Activated naive CD4-positive, alpha-beta T cell treated with anti-CD3 and anti-CD28 coated beads, Interleukin-2, amount 50 U/mL, for 72 hours (primary cell): ENCODE data around the gene MCTP2. TPM values are rescaled to one million over a fixed set of nuclear protein-coding genes. Genes with fewer than 3 reads are reported as not detected.
"Not testable (repeated sequence)": the region's sequence is repeated elsewhere in the genome, so short reads cannot be mapped to it uniquely, and the experiment has no call there.

Experiments
- ATAC-seq, 2 donors: fragments of 150-1000 bp; cut with Tn5 transposase; 2 replicates each; pipeline ENCODE4 v1.10.0; 2021; ENCODE audit warnings: mild to moderate bottlenecking in 2 of 2, moderate library complexity in 2 of 2
- DNase-seq, 2 donors: peaks; one replicate each; pipeline ENCODE4 v3.0.0; 2021 to 2022; ENCODE audit warnings: low spot score in 2 of 2
- H3K27ac Mint-ChIP-seq, 2 donors: one replicate each; pipeline ENCODE4 v1.8.0; 2022; ENCODE audit warnings: mild to moderate bottlenecking in 2 of 2, mixed read lengths in 2 of 2
- H3K36me3 Mint-ChIP-seq, 2 donors: one replicate each; pipeline ENCODE4 v1.8.0; 2022; ENCODE audit warnings: mixed read lengths in 2 of 2
- H3K9me3 Mint-ChIP-seq, 2 donors: one replicate each; pipeline ENCODE4 v1.8.0; 2022; ENCODE audit warnings: mixed read lengths in 2 of 2
- total RNA-seq, 2 donors: library from RNA; stranded (reverse); gene quantifications; one replicate each; pipeline ENCODE4 v1.2.3, GENCODE V29; 2022

MCTP2 gene
- total RNA-seq, 2 donors from 2014 or later = 31.4 to 48.2 TPM

DNA sequence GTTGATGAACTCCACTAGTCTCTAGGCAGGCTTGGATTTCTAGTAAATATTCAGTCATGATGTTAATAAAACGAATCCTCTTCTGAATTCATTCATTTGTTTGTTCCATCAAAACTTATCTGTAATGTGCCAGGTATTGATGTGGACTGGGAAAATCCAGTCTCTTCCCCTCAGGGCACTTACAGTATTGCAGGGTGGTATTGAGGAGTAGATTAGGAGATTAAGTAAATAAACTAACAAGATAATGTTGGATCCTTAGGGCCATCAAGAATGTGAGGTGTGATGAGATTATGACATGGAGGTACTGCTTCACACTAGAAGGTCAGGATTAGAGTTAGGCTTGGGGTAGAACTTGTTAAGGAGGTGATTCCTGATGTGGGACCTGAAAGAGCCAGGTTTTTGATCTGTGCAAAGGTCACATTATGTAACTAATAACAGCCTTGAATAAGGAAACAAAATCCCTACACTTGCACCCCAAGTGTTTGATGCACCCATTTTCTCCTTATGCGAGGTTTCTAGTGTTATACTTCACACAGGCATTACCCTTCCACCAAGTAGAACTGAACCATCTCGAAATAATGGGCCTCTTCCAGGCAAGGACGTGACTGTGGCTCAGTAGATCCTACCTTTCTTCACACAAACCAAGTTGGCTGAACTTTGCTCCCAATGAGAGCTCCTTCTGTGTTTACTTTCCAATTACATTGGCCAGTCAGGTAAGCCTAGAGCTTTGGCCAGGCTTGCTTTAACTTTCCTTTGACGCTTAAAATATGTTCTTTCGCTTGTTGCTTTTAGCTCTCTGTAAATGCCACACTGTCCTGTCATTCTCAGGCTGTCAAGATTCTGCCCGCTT is 16.7 kb downstream of the MCTP2 start:
- DNase-seq = no peak
- Mint-ChIP-seq H3K36me3 (peaks cover 10 to 12% of the 10 kb centered on the region in 2 donors), H3K9me3 (peaks cover 8 to 11% of the 10 kb centered on the region in 2 donors), H3K27ac (no peak overlapping the region)
- no peak for ATAC-seq

DNA sequence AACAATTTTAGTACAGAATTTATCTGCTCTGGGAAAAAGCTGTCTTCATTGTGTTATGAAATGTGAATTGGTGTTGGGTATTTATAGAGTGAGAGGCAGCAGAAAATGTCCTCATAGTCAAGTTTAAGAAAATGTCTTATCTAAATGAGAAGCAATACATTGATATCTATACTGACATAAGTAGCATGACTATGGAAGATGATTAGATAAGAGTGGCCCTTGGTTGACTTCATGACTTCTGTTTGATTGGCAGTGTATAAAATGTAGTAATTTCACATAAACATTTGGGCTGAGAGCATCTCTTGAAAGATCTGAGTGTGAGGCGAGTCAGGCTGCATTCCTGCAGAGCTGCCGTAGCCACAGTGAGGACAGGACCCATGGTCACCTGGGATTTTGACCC is 19.4 kb downstream of the MCTP2 start:
- H3K27ac Mint-ChIP-seq = no peak overlapping the region
- DNase-seq (no peak), ATAC-seq (no peak)
- peaks cover 11 to 16% of the 10 kb centered on the region in 2 donors for H3K9me3 Mint-ChIP-seq
- peaks cover 15 to 18% of the 10 kb centered on the region in 2 donors for H3K36me3 Mint-ChIP-seq

DNA sequence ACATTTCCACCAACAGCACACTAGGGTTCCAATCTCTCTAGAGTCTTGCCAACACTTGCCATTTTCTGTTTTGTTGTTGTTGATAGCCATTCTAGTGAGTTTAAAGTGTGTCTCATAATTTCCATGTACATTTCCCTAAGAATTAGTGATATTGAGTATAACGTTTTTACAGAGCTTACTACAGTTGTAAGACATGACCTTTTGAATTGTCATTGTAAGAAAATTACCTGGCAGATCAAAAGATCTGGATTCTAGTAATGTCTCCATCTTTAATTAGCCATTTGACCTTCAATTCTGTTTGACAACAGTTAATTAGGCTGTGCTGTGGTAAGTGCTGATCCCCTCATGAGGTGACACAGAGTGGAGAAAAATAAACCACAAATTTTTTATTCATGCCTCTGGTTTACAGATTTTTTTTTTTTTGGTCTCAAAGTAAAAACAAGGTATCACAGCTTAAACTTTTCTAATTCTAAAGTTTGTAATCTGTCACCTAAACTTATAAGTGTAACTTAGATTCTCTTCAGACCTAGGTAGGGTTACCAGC is 20.9 kb downstream of the MCTP2 start:
- ATAC-seq (peak; percentile 24 to 66), DNase-seq (no peak)
- Mint-ChIP-seq H3K9me3 (peaks cover 11 to 16% of the 10 kb centered on the region in 2 donors), H3K36me3 (peaks cover 15 to 18% of the 10 kb centered on the region in 2 donors), H3K27ac (no peak overlapping the region)

DNA sequence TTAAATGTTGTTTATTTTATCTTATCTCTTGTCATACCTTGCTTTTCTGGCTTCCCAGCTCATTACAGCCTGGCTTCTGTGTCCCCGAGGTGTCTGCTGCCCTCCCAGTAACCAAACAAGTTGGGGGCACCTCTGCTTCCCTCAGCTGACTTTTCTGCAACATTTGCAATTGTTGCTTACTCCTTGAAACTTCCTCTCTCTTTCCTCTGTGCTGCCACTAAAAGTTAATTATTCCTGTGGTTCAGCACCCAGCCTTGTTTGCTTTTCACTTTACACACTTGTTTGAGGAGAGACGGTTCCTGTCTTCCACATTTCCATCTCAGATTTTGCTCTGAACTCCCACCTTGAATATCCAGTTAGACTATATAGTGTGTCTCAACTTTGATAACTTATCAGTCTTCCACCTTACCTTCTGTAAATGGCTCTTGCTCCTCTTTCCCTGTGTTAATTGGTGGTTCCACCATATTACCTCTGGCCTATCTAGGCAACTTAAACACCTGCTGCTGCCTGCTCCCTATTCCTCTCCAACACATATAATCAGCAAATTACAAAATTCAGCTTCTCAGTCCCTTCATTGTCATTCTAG is 21.6 kb downstream of the MCTP2 start:
- DNase-seq (no peak), ATAC-seq (no peak)
- Mint-ChIP-seq H3K27ac (no peak overlapping the region), H3K36me3 (peaks cover 15 to 18% of the 10 kb centered on the region in 2 donors), H3K9me3 (peaks cover 11 to 16% of the 10 kb centered on the region in 2 donors)

DNA sequence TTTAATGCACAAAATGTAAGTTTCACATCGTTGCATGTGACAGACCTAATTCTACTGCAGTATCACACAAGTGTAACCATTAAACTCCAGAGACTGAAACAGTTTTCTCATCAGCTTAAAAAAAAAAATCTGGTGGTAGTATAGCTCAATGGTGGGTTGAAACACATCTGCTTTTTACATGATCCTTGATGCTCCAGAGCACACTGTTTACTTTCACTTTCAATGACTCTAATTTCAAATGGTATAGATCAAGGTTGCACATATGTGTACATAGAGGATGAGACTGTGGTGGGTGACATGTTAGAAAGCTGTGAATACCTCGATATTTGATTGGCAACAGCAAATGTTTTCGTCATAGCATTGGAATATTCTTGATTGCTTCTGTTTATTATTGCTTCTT is 22.4 kb downstream of the MCTP2 start:
- DNase-seq (no peak), ATAC-seq (peak; percentile 31 to 56)
- H3K36me3 Mint-ChIP-seq = peaks cover 15 to 18% of the 10 kb centered on the region in 2 donors
- H3K27ac Mint-ChIP-seq = no peak overlapping the region
- peaks cover 11 to 16% of the 10 kb centered on the region in 2 donors for H3K9me3 Mint-ChIP-seq

DNA sequence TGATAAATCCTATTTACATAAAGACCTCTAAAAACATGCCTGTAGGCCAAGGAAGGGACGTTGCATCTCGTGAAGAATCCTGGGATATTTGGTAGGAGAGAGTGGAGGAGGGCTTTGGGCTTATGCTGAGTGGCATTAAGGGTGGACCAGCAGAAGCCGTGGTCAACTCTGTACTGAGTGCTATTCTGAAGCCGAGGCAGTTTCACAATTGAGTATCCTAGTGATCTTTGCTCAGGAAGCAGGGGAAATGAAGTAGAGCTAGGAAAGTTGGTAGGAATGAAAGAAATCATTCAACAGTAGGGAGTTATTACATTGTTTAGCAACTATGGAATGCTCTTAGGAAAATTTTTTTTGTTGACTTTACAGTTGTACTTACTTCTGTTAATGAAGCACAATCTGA is 24.2 kb downstream of the MCTP2 start:
- Mint-ChIP-seq H3K36me3 (peaks cover 15 to 18% of the 10 kb centered on the region in 2 donors), H3K27ac (peak overlapping the region in 1 of 2 donors; percentile 2), H3K9me3 (peaks cover 11 to 16% of the 10 kb centered on the region in 2 donors)
- ATAC-seq (no peak), DNase-seq (no peak)

DNA sequence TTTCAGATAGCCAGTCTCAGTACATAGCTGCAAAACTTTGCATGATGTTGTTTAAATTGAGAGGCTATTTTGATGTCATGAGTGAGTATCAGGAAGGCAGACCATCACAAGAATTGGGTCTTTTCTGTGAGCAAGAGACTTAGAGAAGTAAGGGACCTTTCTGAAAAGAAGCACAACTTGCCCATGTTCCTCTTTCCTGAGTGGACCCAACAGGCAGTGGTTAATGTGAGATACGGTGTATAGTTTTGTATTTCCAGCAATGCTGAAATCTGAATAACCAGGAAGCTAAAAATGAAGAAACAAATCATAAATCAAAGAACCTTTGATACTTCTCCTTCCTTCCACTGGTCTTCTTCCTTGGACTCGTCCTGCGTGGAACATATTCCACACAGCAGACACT is 25.1 kb downstream of the MCTP2 start:
- DNase-seq = no peak
- H3K9me3 Mint-ChIP-seq = peaks cover 11 to 15% of the 10 kb centered on the region in 2 donors
- no peak overlapping the region for H3K27ac Mint-ChIP-seq
- H3K36me3 Mint-ChIP-seq = peaks cover 14 to 17% of the 10 kb centered on the region in 2 donors
- ATAC-seq = no peak

DNA sequence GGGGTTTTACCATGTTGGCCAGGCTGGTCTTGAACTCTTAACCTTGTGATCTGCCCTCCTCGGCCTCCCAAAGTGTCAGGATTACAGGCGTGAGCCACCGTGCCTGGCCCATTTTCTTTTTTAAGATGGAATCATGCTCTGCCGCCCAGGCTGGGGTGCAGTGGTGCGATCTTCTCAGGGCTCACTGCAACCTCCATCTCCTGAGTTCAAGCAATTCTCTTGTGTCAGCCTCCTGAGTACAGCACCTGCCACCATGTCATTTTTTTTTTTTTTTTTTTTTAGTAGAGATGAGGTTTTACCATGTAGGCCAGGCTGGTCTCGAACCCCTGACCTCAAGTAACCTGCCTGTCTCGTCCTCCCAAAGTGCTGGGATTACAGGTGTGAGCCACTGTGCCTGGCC is 26.4 kb downstream of the MCTP2 start:
- not testable (repeated sequence) for H3K27ac Mint-ChIP-seq, ATAC-seq, H3K36me3 Mint-ChIP-seq, DNase-seq, H3K9me3 Mint-ChIP-seq

DNA sequence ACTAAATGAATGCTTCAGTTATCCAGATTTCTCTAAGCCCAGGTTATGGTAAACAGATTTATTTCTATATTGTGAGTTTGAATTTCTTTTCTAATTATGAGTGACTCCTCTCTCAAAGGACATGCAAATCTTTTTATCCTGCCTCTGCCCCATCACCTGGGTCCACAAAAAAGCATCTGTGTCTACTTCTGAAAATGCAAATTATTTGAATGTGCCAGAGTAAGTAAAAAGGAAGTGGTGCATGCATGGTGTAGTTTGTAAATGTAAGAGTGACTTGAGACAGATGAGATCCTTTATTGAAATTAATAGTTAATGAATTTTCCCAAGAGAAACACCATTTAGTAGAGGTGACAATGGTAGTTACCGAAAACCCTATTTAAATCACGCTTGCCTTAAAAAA is 26.9 kb downstream of the MCTP2 start:
- Mint-ChIP-seq H3K9me3 (peaks cover 1 to 3% of the 10 kb centered on the region in 2 donors), H3K27ac (no peak overlapping the region), H3K36me3 (peaks cover 2 to 3% of the 10 kb centered on the region in 2 donors)
- no peak for DNase-seq
- no peak for ATAC-seq

DNA sequence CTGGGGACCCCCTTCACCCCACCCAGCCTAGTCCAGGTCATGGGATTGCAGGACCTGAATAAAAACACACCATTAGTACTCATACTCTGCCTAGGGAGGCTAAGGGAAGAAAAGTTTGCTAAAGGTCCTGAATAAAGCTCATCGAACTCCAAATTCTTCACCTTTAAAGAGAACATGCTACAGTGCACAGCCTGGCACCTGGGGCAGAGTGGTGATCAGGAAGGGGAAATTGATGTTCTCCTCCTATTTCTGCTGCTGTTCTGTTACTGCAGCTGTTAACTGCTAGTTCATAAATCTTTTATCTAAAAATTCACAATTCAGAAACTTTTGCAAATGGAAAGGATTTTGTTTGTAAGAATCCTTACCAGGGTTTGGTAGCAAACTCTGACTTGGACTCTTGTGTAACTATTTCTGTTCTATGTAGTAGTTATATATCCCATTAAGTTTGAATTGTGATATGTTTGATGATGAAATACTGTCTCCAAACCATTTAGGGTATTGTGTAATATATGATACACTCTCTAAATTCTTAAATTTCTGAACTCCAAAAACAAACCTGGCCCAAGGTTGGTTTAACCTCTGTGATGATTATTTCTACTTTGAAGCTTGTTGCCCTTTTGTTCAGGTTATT is 27.9 kb downstream of the MCTP2 start:
- Mint-ChIP-seq H3K36me3 (no peaks in the 10 kb centered on the region), H3K9me3 (no peaks in the 10 kb centered on the region), H3K27ac (no peak overlapping the region)
- ATAC-seq (no peak), DNase-seq (no peak)

DNA sequence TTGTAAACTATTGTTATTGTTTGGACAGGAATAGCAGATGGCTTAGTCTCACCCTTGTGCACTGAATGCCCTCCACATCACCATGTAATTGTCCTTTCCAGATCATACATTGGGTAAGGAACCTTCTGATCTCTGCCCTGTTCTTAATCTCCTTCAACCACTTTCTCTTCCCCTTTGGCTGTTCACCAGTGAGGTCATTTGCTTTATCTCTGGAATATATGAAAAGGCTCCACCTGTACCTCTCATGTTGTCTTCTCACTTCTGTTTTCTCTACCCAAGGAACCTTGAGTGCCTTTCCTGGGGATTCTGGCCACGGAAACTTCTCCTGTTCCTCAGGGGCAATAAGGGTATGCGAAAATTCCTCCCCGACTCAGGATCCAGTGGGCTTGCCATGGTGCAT is 28.5 kb downstream of the MCTP2 start:
- DNase-seq = no peak
- H3K36me3 Mint-ChIP-seq = no peaks in the 10 kb centered on the region
- ATAC-seq = no peak

DNA sequence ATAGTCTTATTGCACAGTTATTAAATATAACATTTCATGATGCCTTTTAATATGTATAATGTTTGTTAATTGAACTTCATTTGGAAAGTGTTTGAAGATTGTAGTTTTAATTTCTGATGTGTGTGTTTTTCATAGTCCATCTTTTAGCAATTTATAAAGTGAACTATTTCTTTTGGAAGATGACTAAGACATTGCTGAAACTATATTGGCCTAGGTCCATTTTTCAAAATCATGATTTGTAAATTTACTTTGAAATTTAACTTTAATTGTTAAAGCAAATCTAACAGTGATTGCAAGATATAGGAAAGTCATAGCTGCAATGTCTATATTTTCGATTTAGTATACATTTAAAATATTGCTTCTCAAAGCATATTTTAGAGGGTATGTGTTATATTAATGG is 30.8 kb downstream of the MCTP2 start:
- no peak for DNase-seq
- H3K27ac Mint-ChIP-seq = no peak overlapping the region
- no peaks in the 10 kb centered on the region for H3K36me3 Mint-ChIP-seq
- no peaks in the 10 kb centered on the region for H3K9me3 Mint-ChIP-seq
- no peak for ATAC-seq

More for the DNA sequence above, 28.5 kb downstream of the MCTP2 start:
- H3K27ac Mint-ChIP-seq = no peak overlapping the region
- H3K9me3 Mint-ChIP-seq = no peaks in the 10 kb centered on the region

DNA sequence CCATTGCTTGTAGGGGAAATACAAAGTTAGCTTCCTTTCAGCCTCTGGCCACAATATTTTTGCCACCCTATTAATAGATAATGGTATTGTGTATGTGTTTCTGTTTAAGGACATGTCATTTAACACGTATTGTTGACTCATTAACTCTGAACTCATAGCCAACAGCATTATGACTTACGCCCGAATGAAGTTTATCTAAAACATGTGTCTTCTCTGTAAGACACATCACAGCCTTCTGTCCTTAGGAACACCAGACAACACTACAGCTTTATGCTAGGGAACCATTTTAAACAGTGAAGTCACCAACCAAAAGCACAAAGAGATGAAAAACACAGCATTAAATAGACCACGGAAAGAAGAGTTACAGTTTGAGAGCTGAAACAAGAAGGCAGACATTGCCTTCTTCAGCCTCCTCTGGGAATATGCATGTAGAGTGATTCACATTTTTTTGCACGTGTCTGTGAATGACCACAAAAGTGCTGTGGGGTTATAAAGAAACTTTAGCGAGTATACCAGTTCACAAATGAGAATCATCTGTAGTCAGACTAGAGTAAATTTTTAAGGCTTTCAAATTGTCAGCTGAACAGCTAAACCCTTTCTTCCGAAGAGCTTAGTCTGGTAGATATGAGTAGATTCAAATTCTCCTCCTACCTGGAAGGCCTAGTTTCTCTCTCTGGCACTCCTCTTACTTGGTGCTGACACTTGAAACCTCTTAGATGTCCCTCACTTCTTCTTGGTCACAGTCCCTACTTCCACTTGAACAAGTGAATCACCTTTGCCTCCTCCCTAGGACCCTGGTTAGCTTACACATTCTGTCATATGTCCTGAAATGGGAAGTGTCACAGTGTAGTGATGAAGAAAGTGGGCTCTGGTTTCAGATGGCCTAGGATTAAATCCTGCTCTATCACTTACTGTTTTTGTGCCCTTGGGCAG is 32.2 kb downstream of the MCTP2 start:
- Mint-ChIP-seq H3K9me3 (peaks cover 0 to 4% of the 10 kb centered on the region in 2 donors), H3K27ac (peak overlapping the region; percentile 22 to 47)
- peak; percentile 43 to 58 for ATAC-seq

DNA sequence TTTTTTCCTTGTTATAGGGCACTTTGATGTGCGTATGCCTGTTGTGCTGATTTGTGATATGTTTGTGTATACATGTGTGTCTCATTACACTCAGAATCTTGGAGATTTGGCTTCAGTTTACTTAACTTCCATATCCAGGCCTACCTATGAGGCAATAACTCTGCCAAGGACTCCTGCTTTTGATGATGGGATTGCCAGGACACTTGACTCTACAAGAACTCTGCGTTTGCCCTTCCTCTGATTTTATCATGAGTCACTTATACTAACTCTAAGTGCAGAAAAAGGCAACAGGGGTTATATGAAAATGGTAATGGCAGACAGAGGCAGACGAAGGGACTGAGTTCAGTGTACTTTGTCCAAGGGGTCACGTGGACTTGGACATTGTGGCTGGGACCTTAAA is 33.6 kb downstream of the MCTP2 start:
- Mint-ChIP-seq H3K9me3 (peaks cover 0 to 4% of the 10 kb centered on the region in 2 donors), H3K27ac (no peak overlapping the region), H3K36me3 (peaks cover 0 to 5% of the 10 kb centered on the region in 2 donors)
- ATAC-seq (no peak), DNase-seq (no peak)

More for the DNA sequence above, 32.2 kb downstream of the MCTP2 start:
- H3K36me3 Mint-ChIP-seq = peaks cover 0 to 4% of the 10 kb centered on the region in 2 donors
- DNase-seq = no peak

DNA sequence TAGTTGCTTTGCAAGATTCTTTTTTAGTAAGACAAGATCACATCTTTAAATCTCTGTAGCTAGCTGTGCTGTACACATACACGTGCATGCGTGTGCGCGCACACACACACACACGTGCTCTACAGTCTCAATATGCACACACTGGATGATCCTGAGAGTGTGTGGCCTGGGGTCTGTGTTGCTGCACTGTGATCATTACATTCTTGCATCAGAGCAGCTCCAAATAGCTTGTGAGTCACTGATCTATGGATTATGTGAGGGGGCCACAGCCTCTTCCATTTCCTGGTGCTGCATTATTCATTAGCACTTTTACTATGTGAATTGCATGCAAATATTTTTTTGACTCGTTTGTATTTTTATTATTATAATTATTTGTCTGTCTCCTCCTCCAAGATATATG is 34.6 kb downstream of the MCTP2 start:
- DNase-seq (no peak), ATAC-seq (no peak)
- no peak overlapping the region for H3K27ac Mint-ChIP-seq
- peaks cover 0 to 4% of the 10 kb centered on the region in 2 donors for H3K9me3 Mint-ChIP-seq
- H3K36me3 Mint-ChIP-seq = peaks cover 0 to 5% of the 10 kb centered on the region in 2 donors

DNA sequence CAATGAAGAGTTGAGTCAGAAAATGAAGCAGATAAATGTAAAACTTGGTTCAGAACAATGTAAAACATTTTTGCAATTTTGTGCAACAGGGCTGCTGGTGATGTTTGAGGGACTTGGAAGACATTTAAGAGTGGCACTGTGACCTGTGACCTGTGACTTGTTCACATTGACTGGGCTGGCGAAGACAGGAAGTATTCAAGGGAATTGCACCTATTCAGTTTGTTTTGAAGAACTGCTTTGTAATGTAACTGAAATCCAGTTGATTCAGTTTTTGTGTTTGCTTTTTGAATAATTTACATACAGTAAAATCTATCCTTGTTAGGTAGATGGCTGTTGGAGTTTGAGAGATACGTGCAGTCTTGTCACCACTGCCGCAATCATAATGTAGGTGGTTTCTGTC is 35.4 kb downstream of the MCTP2 start:
- Mint-ChIP-seq H3K36me3 (peaks cover 0 to 5% of the 10 kb centered on the region in 2 donors), H3K27ac (no peak overlapping the region)

More for the DNA sequence above, 35.4 kb downstream of the MCTP2 start:
- ATAC-seq (no peak), DNase-seq (no peak)
- peaks cover 0 to 4% of the 10 kb centered on the region in 2 donors for H3K9me3 Mint-ChIP-seq
